OCI-LY1 (cell line): Measurements from ENCODE around the gene ACADM.

Experiments
- H2AFZ ChIP-seq: fragments of 200-600 bp; sonication (generic), shearing (Covaris generic); 2 replicates; pipeline ENCODE4 v1.6.0; 2014; ENCODE audit warnings: antibody characterized with exemption, mild to moderate bottlenecking, low read length
- H3F3A ChIP-seq: fragments of 200-600 bp; sonication (generic), shearing (Covaris generic); 2 replicates; pipeline ENCODE4 v1.6.0; 2014; ENCODE audit warnings: mild to moderate bottlenecking, antibody characterized with exemption, low read length, moderate library complexity; ENCODE audit not compliant: insufficient read depth
- H3K27ac ChIP-seq: fragments of 200-600 bp; sonication (generic); 2 replicates; pipeline ENCODE4 v1.5.1; 2014; ENCODE audit warnings: low read length, mixed run types, mild to moderate bottlenecking, low read depth; ENCODE audit not compliant: poor library complexity, severe bottlenecking
- H3K27me3 ChIP-seq: fragments of 200-600 bp; sonication (generic); 2 replicates; pipeline ENCODE4 v1.6.0; 2014; ENCODE audit warnings: antibody characterized with exemption, mild to moderate bottlenecking, low read length, moderate library complexity; ENCODE audit not compliant: insufficient read depth
- H3K36me3 ChIP-seq: fragments of 200-600 bp; sonication (generic); 2 replicates; pipeline ENCODE4 v1.6.1; 2014; ENCODE audit warnings: mild to moderate bottlenecking, antibody characterized with exemption, low read length, moderate library complexity, mixed read lengths; ENCODE audit not compliant: insufficient read depth
- H3K4me1 ChIP-seq: fragments of 200-600 bp; sonication (generic); 2 replicates; pipeline ENCODE4 v1.5.1; 2014; ENCODE audit warnings: mild to moderate bottlenecking, low read length, moderate library complexity; ENCODE audit not compliant: insufficient read depth, severe bottlenecking
- H3K4me2 ChIP-seq: fragments of 200-600 bp; sonication (generic), shearing (Covaris generic); 2 replicates; pipeline ENCODE4 v1.6.1; 2014; ENCODE audit warnings: low read length
- H3K4me3 ChIP-seq: fragments of 200-600 bp; sonication (generic); 2 replicates; pipeline ENCODE4 v1.5.1; 2014; ENCODE audit warnings: low read length, low read depth, mild to moderate bottlenecking, mixed read lengths; ENCODE audit not compliant: poor library complexity, severe bottlenecking
- H3K79me2 ChIP-seq: fragments of 200-600 bp; shearing (Covaris generic); 2 replicates; pipeline ENCODE4 v1.6.1; 2016; ENCODE audit warnings: mixed run types, low read length, mixed read lengths; ENCODE audit not compliant: insufficient read depth
- H3K9ac ChIP-seq: fragments of 200-600 bp; sonication (generic), shearing (Covaris generic); 2 replicates; pipeline ENCODE4 v1.6.1; 2014; ENCODE audit warnings: mild to moderate bottlenecking, low read length, mixed read lengths
- H3K9me2 ChIP-seq: fragments of 200-600 bp; sonication (generic), shearing (Covaris generic); 2 replicates; pipeline ENCODE4 v1.6.1; 2014; ENCODE audit warnings: low read depth, mild to moderate bottlenecking, low read length, mixed read lengths
- H3K9me3 ChIP-seq: fragments of 200-600 bp; shearing (Covaris generic); 2 replicates; pipeline ENCODE4 v1.6.1; 2014; ENCODE audit warnings: low read length, mixed read lengths
- H4K20me1 ChIP-seq: fragments of 200-600 bp; sonication (generic), shearing (Covaris generic); 2 replicates; pipeline ENCODE4 v1.6.0; 2016; ENCODE audit warnings: mild to moderate bottlenecking, low read length; ENCODE audit not compliant: insufficient read depth
- CTCF ChIP-seq: fragments of 200-600 bp; sonication (generic), shearing (Covaris generic); IDR thresholded peaks from 2 replicates; pipeline ENCODE4 v1.5.1; 2017; ENCODE audit warnings: mild to moderate bottlenecking, antibody characterized with exemption, low read length, moderate library complexity, mixed read lengths
- EZH2 ChIP-seq: fragments of 200-600 bp; sonication (generic), shearing (Covaris generic); IDR thresholded peaks from 2 replicates; pipeline ENCODE4 v1.8.0; 2017; ENCODE audit warnings: borderline replicate concordance, mixed run types, mild to moderate bottlenecking, antibody characterized with exemption, low read length, moderate library complexity, mixed read lengths

Gene ACADM

GRCh38 chr1:75712306-75712705 is 12.2 kb upstream of the ACADM start:
- Histone ChIP-seq H3K4me2 (no peak overlapping the region), H3K9me2 (no peaks in the 10 kb centered on the region), H3K4me3 (no peak overlapping the region), H3K27ac (no peak overlapping the region), H3F3A (no peaks in the 10 kb centered on the region), H3K36me3 (no peaks in the 10 kb centered on the region), H4K20me1 (no peaks in the 10 kb centered on the region), H3K4me1 (no peaks in the 10 kb centered on the region), H3K79me2 (no peaks in the 10 kb centered on the region), H3K9ac (no peak overlapping the region), H3K9me3 (no peaks in the 10 kb centered on the region), H2AFZ (no peak overlapping the region), H3K27me3 (no peaks in the 10 kb centered on the region)
- TF ChIP-seq CTCF, result no peak
- no peak for TF ChIP-seq EZH2

GRCh38 chr1:75719810-75720209 is 4.7 kb upstream of the ACADM start:
- H3K9ac ChIP-seq, result no peak overlapping the region
- H3K36me3 ChIP-seq, result peaks cover 5% of the 10 kb centered on the region; the same call in 1 of the 2 replicates
- no peak overlapping the region for H3K27ac ChIP-seq
- 0 out of 2 replicates have a peak, but pooled peaks cover 3% of the 10 kb centered on the region for H3K9me3 ChIP-seq
- H2AFZ ChIP-seq, result no peak overlapping the region
- peaks cover under 1% of the 10 kb centered on the region; the same call in 1 of the 2 replicates for H3K79me2 ChIP-seq
- no peaks in the 10 kb centered on the region for H3K27me3 ChIP-seq
- no peaks in the 10 kb centered on the region for H3K9me2 ChIP-seq
- H3K4me1 ChIP-seq, result peaks cover 7% of the 10 kb centered on the region
- no peaks in the 10 kb centered on the region for H3F3A ChIP-seq
- no peak overlapping the region for H3K4me2 ChIP-seq
- TF ChIP-seq CTCF, result no peak
- TF ChIP-seq EZH2, result no peak
- no peak overlapping the region for H3K4me3 ChIP-seq
- no peaks in the 10 kb centered on the region for H4K20me1 ChIP-seq

GRCh38 chr1:75720325-75720724 is 4.2 kb upstream of the ACADM start:
- no peak overlapping the region for H3K4me3 ChIP-seq

More at GRCh38 chr1:75720325-75720724, 4.2 kb upstream of the ACADM start:
- Histone ChIP-seq H3K9me3 (0 out of 2 replicates have a peak, but pooled peaks cover 3% of the 10 kb centered on the region), H3K27me3 (no peaks in the 10 kb centered on the region), H3K9ac (no peak overlapping the region), H2AFZ (no peak overlapping the region), H3K79me2 (peaks cover 5% of the 10 kb centered on the region), H3F3A (no peaks in the 10 kb centered on the region), H3K27ac (no peak overlapping the region), H3K9me2 (no peaks in the 10 kb centered on the region), H3K4me1 (peaks cover 7% of the 10 kb centered on the region), H3K36me3 (peaks cover 5% of the 10 kb centered on the region; the same call in 1 of the 2 replicates), H3K4me2 (no peak overlapping the region), H4K20me1 (no peaks in the 10 kb centered on the region)
- no peak for TF ChIP-seq CTCF
- TF ChIP-seq EZH2, result no peak
